Kidney epithelial cell (primary cell): ENCODE results near the gene CALHM6. TPM values are rescaled to one million over a fixed set of nuclear protein-coding genes. Genes with fewer than 3 reads are reported as not detected.
A peak's percentile ranks its signal among the peaks of the same experiment; 100 is the strongest.

ENCODE experiments used
- DNase-seq: peaks from one replicate; pipeline ENCODE4 v3.0.0-alpha.2; 2010; ENCODE audit warnings: low read depth
- H3K27me3 ChIP-seq: 2 replicates; pipeline ENCODE4 v1.6.0; 2011; ENCODE audit warnings: low read length; ENCODE audit not compliant: control insufficient read depth, insufficient read depth
- H3K36me3 ChIP-seq: 2 replicates; pipeline ENCODE4 v1.5.1; 2011; ENCODE audit warnings: low read length; ENCODE audit not compliant: control insufficient read depth, insufficient read depth
- H3K4me3 ChIP-seq: 2 replicates; pipeline ENCODE4 v1.5.1; 2011; ENCODE audit warnings: low read depth, mild to moderate bottlenecking, control low read depth, low read length
- CTCF ChIP-seq: IDR thresholded peaks from 2 replicates; pipeline ENCODE4 v1.5.1; 2011; ENCODE audit warnings: mild to moderate bottlenecking, moderate library complexity, low read length, control low read depth, inconsistent platforms; ENCODE audit not compliant: insufficient read depth, poor library complexity, severe bottlenecking
- total RNA-seq: library from RNA; depleted of rRNA; stranded (reverse); fragments of >200 nt; gene quantifications from 2 replicates; pipeline ENCODE4 v1.2.3, GENCODE V29; 2015

CALHM6 gene
- total RNA-seq, 1 donor from 2014 or later, result 4.8 TPM

- DNase-seq, result peak; percentile 59
- Histone ChIP-seq H3K27me3 (no peaks in the 10 kb centered on the region), H3K36me3 (no peaks in the 10 kb centered on the region), H3K4me3 (no peak within 1 kb of the TSS)
- peak; percentile 41 for TF ChIP-seq CTCF
These were observed 50.4 kb downstream of the CALHM6 start, which contains the start of gene CALHM5 for GRCh38 chr6:116511424-116512110. TSS of gene CALHM5 (plus strand) at chr6:116511639. CDS start at chr6:116511697, 58 bp downstream.

DNA sequence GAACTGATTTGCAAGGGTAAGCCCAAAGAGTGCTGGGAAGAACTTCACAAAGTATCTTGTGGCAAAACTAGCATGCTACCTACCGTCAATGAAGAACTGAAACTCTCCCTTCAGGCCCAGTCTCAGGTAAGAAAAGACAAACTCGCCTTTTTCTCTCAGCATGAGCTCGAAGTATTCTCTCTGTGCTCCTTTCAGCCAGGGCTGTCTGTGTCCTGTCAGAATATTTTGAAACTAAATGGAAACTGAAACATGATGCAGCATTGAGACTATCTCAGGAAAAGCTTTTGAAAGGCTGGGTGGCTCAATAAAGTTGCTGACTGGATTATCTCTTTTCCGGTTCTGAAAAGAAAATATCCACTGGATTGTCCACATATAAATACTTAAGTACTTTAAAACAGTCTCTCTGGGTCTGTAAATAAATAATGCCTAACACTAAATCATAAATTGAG lies 51.0 kb downstream of the CALHM6 start:
- TF ChIP-seq CTCF, result no peak
- no peak for DNase-seq
- H3K4me3 ChIP-seq, result no peak overlapping the region

GRCh38 chr6:116512734-116513133 lies 51.6 kb downstream of the CALHM6 start:
- no peak for DNase-seq
- Histone ChIP-seq H3K27me3 (no peaks in the 10 kb centered on the region), H3K4me3 (no peak overlapping the region), H3K36me3 (no peaks in the 10 kb centered on the region)
- no peak for TF ChIP-seq CTCF

More for the DNA sequence above, 51.0 kb downstream of the CALHM6 start:
- H3K27me3 ChIP-seq, result no peaks in the 10 kb centered on the region
- H3K36me3 ChIP-seq, result no peaks in the 10 kb centered on the region

Other genes starting within 250 kb of the CALHM6 start
- gene TSPYL4, start 207.3 kb upstream of the CALHM6 start, total RNA-seq, result 13.5 and 14.3 TPM in 2 replicates
- 68.3 and 73.5 TPM in 2 replicates for gene TSPYL1, start 181.4 kb upstream of the CALHM6 start, total RNA-seq
- 46.3 and 48.8 TPM in 2 replicates for gene DSE, start 90.4 kb upstream of the CALHM6 start, total RNA-seq
- 0.21 and 0.34 TPM in 2 replicates for gene CALHM5, start 50.3 kb downstream of the CALHM6 start, total RNA-seq
- not detected in 2 replicates for gene TRAPPC3L, start 84.3 kb downstream of the CALHM6 start, total RNA-seq
- gene CALHM4, start 92.4 kb downstream of the CALHM6 start, total RNA-seq, result not detected in 2 replicates
- gene RWDD1, start 110.1 kb downstream of the CALHM6 start, total RNA-seq, result 36.8 and 38.6 TPM in 2 replicates
- gene RSPH4A, start 155.1 kb downstream of the CALHM6 start, total RNA-seq, result 0.42 and 0.62 TPM in 2 replicates
- 13.7 and 14.4 TPM in 2 replicates for gene ZUP1, start 207.4 kb downstream of the CALHM6 start, total RNA-seq
- 9.3 and 13.6 TPM in 2 replicates for gene KPNA5, start 219.8 kb downstream of the CALHM6 start, total RNA-seq